NCI-H510A treated with DMSO at 0.1 percent for 48 hours (cell line): ENCODE data around the gene AKT3.
"Not testable (repeated sequence)": the region's sequence is repeated elsewhere in the genome, so short reads cannot be mapped to it uniquely, and the experiment has no call there.

ENCODE experiments used
- DNase-seq: peaks from one replicate; lab custom pipeline; 2025; lab: John Stamatoyannopoulos, UW

Gene AKT3

DNA sequence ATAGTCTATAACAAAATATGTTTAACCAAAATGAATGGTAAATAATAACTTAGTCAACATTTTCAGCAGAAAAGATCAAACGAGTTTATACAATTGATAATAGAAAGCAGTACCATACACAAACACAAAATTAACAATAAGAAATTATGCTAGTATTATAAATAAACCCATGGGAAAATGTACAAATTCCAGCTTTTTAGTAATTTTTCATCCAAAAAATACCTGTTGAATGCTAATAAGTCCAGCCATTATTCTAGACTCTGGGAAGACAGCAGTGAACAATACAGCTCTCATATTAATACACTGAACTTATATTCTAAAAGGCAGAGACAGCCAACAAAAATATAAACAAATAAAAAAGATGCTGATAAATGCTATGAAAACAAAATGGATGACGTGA, 66.3 kb downstream of the AKT3 start:
- no peak for DNase-seq

DNA sequence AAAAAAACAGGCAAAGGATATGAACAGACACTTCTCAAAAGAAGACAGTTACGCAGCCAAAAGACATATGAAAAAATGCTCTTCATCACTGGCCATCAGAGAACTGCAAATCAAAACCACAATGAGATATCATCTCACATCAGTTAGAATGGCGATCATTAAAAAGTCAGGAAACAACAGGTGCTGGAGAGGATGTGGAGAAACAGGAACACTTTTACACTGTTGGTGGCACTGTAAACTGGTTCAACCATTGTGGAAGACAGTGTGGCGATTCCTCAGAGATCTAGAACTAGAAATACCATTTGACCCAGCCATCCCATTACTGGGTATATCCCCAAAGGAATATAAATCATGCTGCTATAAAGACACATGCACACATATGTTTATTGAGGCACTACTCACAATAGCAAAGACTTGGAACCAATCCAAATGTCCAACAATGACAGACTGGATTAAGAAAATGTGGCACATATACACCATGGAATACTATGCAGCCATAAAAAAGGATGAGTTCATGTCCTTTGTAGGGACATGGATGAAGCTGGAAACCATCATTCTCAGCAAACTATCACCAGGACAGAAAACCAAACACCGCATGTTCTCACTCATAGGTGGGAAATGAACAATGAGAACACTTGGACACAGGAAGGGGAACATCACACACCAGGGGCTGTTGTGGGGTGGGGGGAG, 77.5 kb downstream of the AKT3 start:
- DNase-seq, result not testable (repeated sequence)

DNA sequence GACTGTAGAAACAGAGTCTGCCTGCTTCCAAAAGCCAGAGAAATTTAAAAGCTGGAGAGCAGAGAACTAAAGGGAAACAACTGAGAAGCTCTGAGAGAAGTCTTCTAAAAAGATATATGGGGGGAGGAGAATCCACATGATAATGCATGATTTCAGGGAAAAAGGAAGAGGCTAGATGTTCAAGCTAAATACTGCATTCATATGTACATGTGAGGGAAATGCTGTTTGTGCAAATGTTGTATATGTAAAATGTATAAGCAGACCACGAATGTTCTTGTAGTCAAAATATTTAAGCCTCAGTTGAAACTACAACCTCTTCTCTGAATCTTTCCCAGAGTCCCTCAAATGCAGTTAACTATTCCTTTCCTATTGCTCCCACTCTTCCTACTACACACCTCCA, 79.2 kb downstream of the AKT3 start:
- no peak for DNase-seq

DNA sequence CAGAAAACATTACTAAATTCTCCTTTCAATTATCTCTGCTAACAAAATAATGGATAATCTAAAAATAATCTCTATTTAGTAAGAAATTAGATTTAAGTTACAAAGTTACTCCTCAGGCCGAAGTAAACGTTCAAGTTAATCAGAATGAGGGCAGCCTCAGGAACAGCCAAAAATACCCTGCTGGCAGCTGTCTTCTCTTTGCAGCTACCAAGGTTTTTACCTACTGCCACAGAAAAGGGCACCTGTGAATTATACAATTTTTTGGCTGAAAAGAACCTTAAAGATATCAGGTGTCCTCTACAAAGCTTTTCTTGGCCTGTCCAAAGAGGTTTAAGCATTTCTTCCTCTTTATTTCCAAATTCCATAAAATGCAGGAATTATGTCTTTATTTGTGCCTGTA, 84.4 kb downstream of the AKT3 start:
- DNase-seq, result no peak

DNA sequence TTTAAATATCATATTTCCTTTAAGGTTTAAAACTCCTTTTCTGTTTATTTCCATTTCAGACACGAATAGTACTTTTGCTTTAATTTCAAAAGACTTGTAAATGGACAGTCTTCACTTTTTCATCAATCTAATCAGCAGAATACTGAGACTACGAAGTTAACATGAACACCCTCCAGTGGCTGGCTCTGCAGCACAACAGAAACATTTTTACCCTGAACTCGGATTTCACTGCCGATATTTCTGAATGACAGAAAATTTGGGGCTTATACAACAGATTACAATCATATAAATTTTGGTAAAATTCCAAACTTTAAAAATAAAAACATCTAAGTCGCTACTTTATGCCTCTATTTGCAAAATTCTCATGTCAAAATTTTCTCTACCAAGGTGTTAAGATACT, 86.2 kb downstream of the AKT3 start:
- no peak for DNase-seq

DNA sequence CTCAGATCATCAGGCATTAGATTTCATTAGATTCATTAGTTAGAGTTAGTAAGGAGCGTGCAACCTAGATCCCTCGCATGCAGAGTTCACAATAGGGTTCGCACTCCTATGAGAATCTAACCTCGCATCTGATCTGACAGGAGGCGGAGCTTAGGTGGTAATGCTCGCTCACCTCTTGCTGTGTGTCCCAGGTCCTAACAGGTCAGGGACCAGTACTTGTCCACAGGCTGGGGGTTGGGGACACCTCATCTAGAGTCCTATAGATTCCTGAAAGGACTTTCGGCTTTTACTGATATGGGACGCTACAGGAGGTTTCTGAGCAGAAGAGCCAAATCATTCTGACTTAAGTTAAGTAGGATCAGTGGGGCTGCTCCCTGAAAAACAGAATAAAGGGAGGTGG, 91.4 kb downstream of the AKT3 start:
- no peak for DNase-seq

DNA sequence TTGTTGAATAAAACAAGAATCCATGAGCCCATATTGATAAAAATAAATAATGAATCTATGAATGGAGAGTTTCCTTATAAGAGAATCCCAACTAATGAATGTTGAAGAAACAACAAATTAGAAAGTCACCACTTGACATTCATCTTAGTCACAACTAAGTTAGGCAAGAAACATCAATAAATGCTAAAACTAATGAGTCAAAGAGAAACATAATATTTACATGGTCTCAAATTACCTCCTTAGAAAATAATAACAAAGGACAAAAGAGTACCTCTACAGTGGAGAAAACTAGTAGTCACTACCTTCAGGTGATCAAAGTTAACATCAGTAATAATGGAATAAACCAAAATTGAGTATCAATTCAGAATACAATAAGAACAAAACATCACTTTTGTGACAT, 93.5 kb downstream of the AKT3 start:
- no peak for DNase-seq

DNA sequence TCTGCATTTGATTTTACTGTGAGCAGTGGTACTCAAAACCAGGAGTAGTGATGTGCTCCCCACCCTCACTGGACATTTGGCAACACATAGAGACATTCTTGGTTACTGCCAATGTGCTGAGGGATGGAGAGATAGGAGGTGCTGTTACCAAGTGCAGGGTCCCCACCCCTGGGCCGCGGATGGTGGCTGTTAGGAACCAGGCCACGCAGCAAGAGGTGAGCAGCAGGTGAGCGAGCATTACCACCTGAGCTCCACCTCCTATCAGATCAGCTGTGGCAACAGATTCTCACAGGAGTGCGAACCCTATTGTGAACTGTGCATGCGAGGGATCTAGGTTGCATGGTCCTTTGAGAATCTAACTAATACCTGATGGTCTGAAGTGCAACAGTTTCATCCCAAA, 95.7 kb downstream of the AKT3 start:
- DNase-seq, result no peak

DNA sequence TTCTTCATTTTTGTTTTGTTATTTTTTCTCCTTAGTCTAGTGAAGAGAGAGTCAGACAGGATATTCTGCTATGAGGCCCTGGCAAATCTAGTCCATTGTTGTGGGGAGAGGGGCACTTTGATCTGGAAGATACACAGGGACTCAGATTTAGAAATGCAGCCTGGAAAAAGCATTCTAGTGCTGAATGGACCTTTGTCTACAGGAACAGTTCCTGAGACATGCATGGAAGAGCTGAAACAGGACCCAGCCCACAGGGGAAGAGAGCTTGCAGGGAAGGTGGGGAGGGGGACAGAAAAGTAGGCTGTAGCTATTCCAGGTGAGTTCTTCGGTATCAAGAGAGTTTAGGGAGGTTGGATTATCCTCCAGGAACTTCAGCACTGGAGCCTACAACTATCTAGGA, 98.5 kb downstream of the AKT3 start:
- DNase-seq, result no peak

DNA sequence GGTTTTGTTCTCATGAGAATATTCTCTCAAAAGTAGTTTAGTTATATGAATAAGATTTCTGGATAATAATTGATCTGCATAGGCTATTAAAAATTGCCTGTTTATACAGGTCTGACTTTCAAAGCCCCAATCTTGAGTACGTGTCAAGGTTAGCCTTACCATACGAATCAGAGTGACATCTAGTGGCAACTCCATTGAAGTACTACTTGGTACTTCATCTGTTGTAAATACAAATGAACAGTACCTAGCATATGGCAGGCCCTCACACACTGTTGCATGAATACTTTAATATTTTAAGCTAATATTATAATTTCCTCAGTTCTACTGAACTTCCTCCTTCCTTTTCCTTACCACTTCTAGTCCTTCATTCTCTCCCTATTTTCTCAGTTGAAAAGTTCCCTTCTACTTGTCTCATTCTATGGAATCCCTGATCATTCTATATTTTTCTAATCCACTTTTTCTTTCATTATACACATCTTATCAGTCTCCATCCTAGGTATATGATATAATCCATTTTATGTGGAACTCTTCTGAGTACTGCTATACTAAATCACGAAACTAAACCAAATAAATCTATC, 101.2 kb downstream of the AKT3 start:
- peak; percentile 65 for DNase-seq

DNA sequence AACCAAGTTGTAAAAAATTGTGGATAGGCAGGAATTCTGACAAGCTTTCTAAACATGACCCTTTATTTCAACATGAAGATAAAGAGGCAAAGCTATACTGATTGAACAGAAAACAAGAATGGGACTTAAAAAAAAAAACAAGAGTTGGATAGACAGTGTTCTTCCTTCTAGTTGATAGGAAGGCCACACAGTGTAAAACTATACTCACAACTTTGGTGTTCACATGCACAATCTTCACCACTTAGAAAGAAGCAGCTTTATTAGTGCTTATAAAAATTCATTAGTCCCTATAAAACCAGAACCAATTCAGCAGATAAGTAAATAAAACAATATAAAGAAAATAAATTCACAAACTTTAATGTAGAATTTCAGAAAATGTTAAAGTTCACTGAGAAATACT, 101.8 kb downstream of the AKT3 start:
- no peak for DNase-seq

DNA sequence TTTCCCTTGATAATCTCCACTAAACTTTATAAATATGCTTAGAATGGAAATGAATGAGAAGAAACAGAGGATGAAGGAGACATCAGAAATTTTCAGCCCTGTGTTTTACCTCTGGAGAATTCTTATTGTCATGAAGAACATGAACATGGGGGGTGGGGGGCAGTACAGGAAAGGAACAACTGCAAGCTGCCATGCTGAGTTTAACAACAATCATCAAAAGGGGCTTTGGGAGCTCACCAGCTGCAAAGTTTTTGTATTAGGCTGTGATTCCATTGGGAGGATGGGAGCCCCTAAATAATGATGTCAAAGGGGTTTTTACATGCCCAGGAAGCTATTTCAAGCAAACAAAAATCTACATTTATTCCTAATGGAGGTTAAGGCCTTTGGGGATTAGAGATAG, 103.3 kb downstream of the AKT3 start:
- DNase-seq, result no peak

DNA sequence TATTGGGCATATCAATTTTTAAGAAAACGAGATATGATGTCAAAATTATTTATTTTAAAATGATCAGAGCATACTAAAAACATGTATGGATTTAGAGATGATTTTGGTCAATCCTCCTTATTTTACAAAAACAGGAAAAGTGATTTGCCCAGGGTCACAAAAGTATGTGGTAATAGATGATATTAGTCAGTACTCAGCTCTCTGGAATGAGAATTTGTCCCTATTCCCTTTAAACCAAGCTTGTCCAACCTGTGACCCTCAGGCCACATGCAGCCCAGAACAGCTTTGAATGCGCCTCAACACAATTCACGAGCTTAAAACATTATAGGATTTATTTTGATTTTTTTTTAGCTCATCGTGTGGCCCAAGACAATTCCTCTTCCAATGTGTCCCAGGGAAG, 104.7 kb downstream of the AKT3 start:
- no peak for DNase-seq

DNA sequence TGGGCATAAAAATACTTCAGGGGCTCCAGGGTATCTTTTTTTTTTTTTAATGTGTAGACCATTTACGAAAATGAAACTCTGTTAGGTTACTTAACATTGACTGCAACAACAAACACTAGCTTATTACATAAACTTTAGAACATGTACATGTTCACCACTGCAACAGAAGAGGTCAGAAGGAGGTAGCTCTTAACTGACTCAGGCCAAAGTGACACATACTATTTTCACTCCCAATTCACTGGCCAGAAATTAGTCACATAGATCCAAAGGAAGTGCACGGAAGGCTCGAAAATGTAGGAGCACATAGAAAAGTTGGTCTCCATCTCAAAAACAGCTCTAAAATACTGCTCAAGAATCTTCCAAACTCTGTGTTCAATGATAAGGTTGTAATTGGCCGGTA, 107.2 kb downstream of the AKT3 start:
- no peak for DNase-seq

DNA sequence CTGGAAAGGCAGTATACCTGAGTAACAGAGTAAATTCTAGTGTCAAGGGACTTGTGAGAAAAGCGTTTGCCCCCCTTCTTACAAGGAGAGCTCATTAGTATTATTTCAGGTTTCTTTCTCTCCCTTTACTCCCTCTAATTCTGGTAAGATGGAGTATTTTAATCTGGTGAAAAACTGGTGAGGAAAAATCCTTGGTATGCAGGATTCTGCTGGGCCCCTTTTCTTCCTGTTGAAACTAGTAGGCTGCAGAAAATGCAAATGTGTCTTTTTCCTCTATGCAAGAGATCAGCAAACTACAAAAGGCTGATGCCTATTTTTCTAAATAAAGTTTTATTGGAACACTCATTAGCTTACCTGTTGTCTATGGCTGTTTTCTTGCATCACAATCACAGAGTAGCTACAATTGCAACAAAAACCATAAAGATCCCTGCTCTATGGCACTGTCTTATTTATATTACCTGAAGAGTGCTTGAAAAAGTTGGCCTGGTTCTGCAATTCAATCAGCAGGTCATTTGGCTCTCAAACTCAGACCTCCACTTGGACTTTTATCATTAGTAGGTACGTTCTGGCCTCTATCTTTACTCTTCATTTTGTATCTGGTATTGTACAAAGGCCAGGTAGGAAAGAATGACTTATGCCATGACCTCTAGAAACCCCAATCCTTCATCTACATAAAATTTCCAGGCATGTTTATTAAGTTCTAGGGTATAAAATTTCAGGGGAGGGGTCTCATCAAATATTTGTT, 109.6 kb downstream of the AKT3 start:
- DNase-seq, result no peak

DNA sequence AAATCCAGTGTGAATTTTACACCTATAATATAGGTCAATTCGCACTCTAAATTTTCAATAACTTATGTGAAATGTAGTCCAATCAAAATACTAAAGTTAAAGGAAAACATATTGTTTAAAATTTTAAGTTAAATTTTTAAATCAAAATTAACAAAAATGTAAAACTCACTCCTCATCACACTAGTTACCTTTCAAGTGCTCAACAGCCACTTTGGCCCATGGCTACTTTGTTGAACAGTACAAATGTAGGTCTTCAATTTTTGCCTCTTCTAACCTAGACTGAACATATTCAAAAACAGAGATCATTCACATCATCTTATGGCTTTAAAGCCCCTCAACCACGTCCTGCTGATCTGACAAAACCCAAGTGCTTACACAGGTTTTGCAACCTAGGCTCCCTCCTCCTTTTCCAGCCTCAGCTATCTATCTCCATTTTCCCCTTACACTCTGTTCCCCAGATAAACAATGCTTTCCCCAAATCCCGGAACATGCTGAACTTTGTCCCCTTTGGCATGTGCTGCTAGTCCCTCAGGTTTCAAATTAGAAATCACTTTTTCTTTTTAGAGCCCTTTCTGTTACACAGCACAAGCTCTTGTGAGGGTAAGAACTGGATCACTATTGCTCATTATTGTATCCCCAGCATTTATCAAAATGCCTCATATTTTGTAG, 110.6 kb downstream of the AKT3 start:
- no peak for DNase-seq

DNA sequence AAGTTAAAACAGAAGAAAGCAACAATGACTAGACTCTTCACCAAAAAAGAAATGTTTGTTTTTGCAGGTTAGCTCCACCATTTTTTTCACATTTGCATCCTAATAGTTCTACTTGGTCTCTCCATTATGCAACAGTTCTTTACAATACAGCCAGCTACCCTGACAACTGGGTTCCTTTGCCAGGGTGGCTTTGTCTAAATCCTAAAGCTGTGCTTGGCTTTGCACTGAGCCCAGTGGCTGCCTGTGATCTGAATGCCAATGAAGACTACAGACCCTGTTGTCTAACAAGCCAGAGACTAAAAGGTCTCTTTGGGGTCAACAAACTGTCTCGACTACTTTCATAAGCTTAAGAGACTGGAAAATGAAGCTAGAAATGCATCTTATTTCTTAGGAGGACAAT, 112.0 kb downstream of the AKT3 start:
- DNase-seq, result no peak

DNA sequence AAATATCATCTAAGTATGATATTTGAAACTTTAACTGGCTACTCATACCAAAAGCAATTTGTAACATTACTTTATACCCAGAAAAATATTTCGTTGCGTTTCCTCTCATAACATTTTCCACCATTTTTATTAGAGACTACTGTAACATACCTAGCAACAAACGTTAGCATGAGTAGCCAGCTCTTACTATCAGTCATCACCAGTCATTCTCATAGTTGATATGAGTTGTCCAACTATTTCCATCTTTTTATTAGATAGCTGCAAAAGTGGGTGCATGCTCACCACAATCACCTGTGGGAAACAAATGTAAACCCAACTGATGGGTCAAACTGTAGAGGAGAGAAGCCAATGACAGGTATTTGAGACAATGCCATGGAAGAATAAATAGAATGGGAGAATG, 114.6 kb downstream of the AKT3 start:
- no peak for DNase-seq

DNA sequence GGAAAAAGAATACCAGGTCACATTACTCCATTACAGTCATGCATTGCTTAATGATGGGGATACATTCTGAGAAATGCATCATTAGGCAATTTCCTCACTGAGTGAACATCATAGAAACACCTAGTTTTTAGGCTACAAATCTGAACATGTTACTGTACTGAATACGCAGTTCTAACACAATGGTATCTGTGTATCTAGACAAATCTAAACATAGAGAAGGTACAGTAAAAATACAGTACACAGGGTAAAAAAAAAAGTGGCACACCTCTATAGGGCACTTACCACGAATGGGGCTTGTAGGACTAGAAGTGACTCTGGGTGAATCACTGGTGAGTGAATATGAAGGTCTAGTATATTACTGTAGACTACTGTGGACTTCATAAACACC, 115.7 kb downstream of the AKT3 start:
- DNase-seq, result no peak

DNA sequence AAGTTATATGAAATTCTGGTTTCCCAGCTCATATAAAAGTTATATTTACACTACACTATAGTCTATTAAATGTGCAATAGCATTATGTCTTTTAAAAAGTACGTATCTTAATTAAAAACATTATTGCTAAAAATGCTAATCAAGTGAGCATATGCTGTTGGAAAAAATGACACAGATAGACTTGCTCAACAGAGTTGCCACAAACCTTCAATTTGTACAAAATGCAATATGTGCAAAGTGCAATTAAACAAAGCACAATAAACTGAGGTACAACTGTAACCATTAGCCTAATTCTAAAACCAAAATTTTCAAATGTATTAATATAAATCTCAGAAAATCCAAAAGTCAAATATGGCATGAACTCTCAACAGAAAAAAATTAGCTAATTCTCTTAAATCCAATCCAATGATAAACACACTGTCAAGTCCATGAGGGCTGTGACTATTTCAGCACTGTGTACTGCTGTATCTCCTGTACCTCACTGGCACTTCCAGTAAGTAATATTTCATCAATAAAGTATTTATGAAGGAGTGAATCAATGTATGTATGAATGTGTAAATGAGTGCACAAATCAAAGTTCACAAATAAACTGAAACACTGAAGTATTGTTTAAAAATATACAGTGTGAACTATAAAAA, 116.3 kb downstream of the AKT3 start:
- DNase-seq, result no peak

DNA sequence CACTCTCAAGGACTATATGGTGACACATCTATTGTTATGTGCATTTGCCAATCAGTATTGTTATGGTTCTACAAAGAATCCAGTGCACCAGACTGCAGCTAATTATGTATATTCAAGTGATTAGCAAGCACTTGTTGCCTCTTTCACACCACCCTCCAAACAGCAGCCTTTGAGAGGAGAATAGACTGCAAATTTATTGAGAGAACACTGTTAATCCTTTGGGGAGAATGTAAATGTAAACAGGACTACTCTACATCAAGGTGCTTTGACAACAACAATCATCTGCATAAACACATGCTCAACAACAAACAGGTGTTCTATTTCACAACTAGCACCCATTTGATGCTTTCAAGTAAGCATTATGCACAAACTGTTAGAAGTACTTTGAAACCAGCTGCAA, 117.4 kb downstream of the AKT3 start:
- no peak for DNase-seq

DNA sequence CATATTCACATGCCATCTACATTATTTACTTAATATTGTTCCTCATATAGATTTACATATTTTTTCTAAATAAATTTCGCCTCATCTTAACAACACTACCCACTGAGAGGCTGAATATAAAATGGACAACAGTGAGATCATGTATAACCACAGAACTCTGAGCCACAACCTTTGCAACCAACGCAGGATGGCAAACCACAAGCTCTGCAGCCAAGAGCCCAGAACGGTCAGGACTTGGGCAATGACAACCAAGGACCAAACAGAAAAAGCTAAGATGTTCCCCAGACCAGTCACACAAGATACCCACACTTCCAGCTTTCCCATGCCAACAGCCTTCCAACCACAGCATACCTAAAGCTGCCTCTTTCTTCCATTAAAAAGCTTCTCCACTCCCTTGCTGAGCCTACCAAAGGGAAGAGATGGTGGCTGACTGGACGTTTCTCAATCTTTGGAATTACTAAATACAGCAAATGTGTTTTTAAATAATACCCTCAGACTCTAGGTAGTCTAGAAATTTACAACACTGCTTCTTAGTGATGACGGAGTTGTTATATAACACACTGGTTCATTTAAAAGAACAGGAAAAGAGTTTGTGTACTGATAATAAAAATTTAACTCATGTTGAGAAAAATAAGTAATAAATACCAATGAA, 117.9 kb downstream of the AKT3 start:
- no peak for DNase-seq
